Naive thymus-derived CD8-positive, alpha-beta T cell (primary cell): ENCODE results near the gene YY1AP1. TPM values are rescaled to one million over a fixed set of nuclear protein-coding genes. Genes with fewer than 3 reads are reported as not detected.
"Not testable (repeated sequence)": the region's sequence is repeated elsewhere in the genome, so short reads cannot be mapped to it uniquely, and the experiment has no call there.

Experiments used
- ATAC-seq, 2 donors: fragments of 150-1000 bp; cut with Tn5 transposase in 1 of 2; sonication (Bioruptor Pico), chemical (Tn5 transposase) in 1 of 2; 1 replicate in 1 of 2; 2 replicates in 1 of 2; pipeline ENCODE4 v1.10.0; 2021; ENCODE audit warnings: mild to moderate bottlenecking in 2 of 2, moderate library complexity in 2 of 2
- POLR2A ChIA-PET: fragments of 350-600 bp; sonication (Branson Sonifier 250); formaldehyde crosslinking; loops from one replicate; lab custom pipeline; 2021; ENCODE audit warnings: antibody characterized with exemption; lab: Charles Lee
- DNase-seq, 10 donors: peaks; one replicate each; pipeline versions ENCODE4 v3.0.0 to v3.0.0-alpha.2; 2020 to 2022
- H3K27ac Mint-ChIP-seq, 10 donors: one replicate each; pipeline ENCODE4 v1.8.0; 2020 to 2022; ENCODE audit warnings: mild to moderate bottlenecking in 10 of 10, mixed read lengths in 10 of 10, moderate library complexity in 4 of 10, inconsistent platforms in 1 of 10
- H3K27me3 Mint-ChIP-seq, 5 donors: one replicate each; pipeline ENCODE4 v1.8.0; 2021 to 2022; ENCODE audit warnings: mixed read lengths in 5 of 5
- H3K36me3 Mint-ChIP-seq, 3 donors: one replicate each; pipeline ENCODE4 v1.8.0; 2020 to 2022; ENCODE audit warnings: mixed read lengths in 3 of 3, mild to moderate bottlenecking in 2 of 3, inconsistent platforms in 1 of 3
- H3K4me1 Mint-ChIP-seq, 4 donors: one replicate each; pipeline ENCODE4 v1.8.0; 2021 to 2022; ENCODE audit warnings: mixed read lengths in 4 of 4
- H3K4me3 Mint-ChIP-seq, 10 donors: one replicate each; pipeline ENCODE4 v1.8.0; 2020 to 2022; ENCODE audit warnings: mild to moderate bottlenecking in 10 of 10, mixed read lengths in 10 of 10, moderate library complexity in 6 of 10, inconsistent platforms in 1 of 10
- H3K9me3 Mint-ChIP-seq, 9 donors: one replicate each; pipeline ENCODE4 v1.8.0; 2020 to 2022; ENCODE audit warnings: mixed read lengths in 9 of 9, mild to moderate bottlenecking in 3 of 9, inconsistent platforms in 1 of 9, moderate library complexity in 1 of 9
- polyA plus RNA-seq, 3 donors: library from polyadenylated mRNA; unstranded; fragments of 300-500 nt; fragmentation: Illumina TruSeq; gene quantifications; one replicate each; pipeline ENCODE4 v1.2.3, GENCODE V29; 2021
- total RNA-seq, 8 experiments: library from RNA in 2 of 8; stranded (reverse) in 2 of 8; gene quantifications; one replicate each; pipeline ENCODE4 v1.2.3 and lab custom pipeline; 2021 to 2026

The YY1AP1 gene
- total and polyA plus RNA-seq, 5 experiments from 2014 or later, result 24.1 to 130 (median 50.5) TPM

DNA sequence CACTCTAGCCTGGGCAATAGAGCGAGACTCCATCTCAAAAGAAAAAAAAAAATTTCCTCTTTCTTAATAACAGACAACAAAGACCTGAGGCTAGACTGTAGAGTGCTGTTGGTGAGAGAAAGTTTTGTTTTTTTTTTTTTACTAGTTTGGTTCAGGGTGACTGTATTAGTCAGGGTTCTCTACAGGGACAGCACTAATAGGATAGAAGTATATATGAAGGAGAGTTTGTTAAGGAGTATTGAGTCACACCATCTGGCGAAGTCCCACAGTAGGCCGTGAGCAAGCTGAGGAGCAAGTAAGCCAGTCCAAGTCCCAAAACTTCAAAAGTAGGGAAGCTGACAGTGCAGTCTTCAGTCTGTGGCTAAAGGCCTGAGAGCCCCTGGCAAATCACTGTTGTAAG lies 22.9 kb upstream of the YY1AP1 start:
- H3K4me3 Mint-ChIP-seq, H3K9me3 Mint-ChIP-seq, DNase-seq, ATAC-seq, H3K27ac Mint-ChIP-seq, H3K27me3 Mint-ChIP-seq, POLR2A ChIA-PET: not testable (repeated sequence)
- Mint-ChIP-seq H3K36me3 (peaks cover 0 to 57% (median 13%) of the 10 kb centered on the region in 3 donors), H3K4me1 (peaks cover 6 to 18% (median 9%) of the 10 kb centered on the region in 4 donors)

GRCh38 chr1:155709391-155709790 lies 20.8 kb upstream of the YY1AP1 start:
- POLR2A ChIA-PET, result no interaction called here
- Mint-ChIP-seq H3K27me3 (no peaks in the 10 kb centered on the region), H3K4me3 (no peak overlapping the region), H3K9me3 (no peaks in the 10 kb centered on the region), H3K36me3 (peaks cover 0 to 43% (median 13%) of the 10 kb centered on the region in 3 donors), H3K27ac (no peak overlapping the region), H3K4me1 (peaks cover 9 to 26% (median 11%) of the 10 kb centered on the region in 4 donors)
- ATAC-seq, result no peak
- DNase-seq, result no peak

DNA sequence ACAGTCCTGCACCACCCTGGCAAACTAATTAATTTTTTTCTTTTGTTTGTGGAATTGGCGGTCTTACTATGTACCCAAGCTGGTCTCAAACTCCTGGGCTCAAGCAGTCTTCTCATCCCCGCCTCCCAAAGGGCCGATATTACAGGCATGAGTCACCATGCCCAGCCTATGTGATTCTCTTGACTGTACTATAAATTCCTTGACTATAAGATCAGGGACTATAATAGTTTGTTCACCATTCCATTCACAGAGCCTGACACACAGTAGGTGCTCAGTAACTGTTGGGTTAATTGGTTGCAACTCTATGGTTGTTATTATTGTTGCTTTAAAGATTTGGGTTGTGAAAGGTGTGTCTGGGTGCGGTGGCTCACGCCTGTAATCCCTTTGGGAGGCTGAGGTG lies 17.6 kb upstream of the YY1AP1 start:
- DNase-seq, result no peak
- H3K4me3 Mint-ChIP-seq, result peak overlapping the region in 1 of 10 donors; percentile 60
- peak overlapping the region in 2 of 10 donors; percentile 20 to 36 for H3K27ac Mint-ChIP-seq
- POLR2A ChIA-PET, result interaction anchor here (0.7 kb wide), 1 partner anchor 122 kb away, joined by 3 read pairs; no protein-coding TSS in a partner anchor
- H3K27me3 Mint-ChIP-seq, result no peaks in the 10 kb centered on the region
- peaks cover 10 to 40% (median 19%) of the 10 kb centered on the region in 4 donors for H3K4me1 Mint-ChIP-seq
- peaks cover 0 to 21% (median 2%) of the 10 kb centered on the region in 3 donors for H3K36me3 Mint-ChIP-seq
- ATAC-seq, result no peak
- no peaks in the 10 kb centered on the region for H3K9me3 Mint-ChIP-seq

- Mint-ChIP-seq H3K27ac (peak overlapping the region in 1 of 10 donors; percentile 41), H3K36me3 (peaks cover 0 to 11% (median 2%) of the 10 kb centered on the region in 3 donors), H3K4me1 (peaks cover 10 to 48% (median 22%) of the 10 kb centered on the region in 4 donors)
- H3K27me3 Mint-ChIP-seq, H3K4me3 Mint-ChIP-seq, H3K9me3 Mint-ChIP-seq, DNase-seq, POLR2A ChIA-PET, ATAC-seq: not testable (repeated sequence)
Measured at GRCh38 chr1:155704414-155704813, 15.8 kb upstream of the YY1AP1 start.

GRCh38 chr1:155703216-155703615 lies 14.6 kb upstream of the YY1AP1 start:
- ATAC-seq (no peak), DNase-seq (no peak)
- Mint-ChIP-seq H3K27ac (peak overlapping the region in 2 of 10 donors; percentile 21 to 51), H3K36me3 (peaks cover 0 to 8% (median 0%) of the 10 kb centered on the region in 3 donors), H3K27me3 (no peaks in the 10 kb centered on the region), H3K4me1 (peaks cover 18 to 57% (median 33%) of the 10 kb centered on the region in 4 donors), H3K9me3 (no peaks in the 10 kb centered on the region), H3K4me3 (no peak overlapping the region)
- POLR2A ChIA-PET, result no interaction called here

DNA sequence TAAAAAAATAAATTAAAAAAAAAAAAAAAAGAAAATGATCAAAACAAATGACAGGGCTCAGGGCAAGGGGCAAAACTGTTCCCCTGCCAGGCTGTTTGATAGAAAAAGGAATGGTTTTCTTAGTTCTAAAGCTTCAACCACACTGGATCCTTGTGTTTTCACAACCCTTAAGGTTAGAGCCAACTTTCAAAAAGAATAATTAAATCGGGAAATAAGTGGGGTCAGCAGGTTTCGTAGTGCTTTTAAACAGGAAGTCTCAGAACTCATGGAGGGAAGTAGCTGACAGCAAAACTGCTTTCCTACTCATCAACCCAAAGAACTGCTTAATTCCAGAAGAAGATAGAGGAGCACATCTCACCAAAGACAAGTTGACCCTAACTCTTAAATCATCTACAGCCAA lies 13.1 kb upstream of the YY1AP1 start:
- H3K27me3 Mint-ChIP-seq, POLR2A ChIA-PET, DNase-seq, H3K27ac Mint-ChIP-seq, H3K4me3 Mint-ChIP-seq, H3K9me3 Mint-ChIP-seq, ATAC-seq: not testable (repeated sequence)
- Mint-ChIP-seq H3K4me1 (peaks cover 20 to 58% (median 35%) of the 10 kb centered on the region in 4 donors), H3K36me3 (peaks cover 0 to 12% (median 4%) of the 10 kb centered on the region in 3 donors)

GRCh38 chr1:155699062-155699461 lies 10.5 kb upstream of the YY1AP1 start:
- DNase-seq, POLR2A ChIA-PET, H3K27me3 Mint-ChIP-seq, H3K4me3 Mint-ChIP-seq, ATAC-seq, H3K9me3 Mint-ChIP-seq: not testable (repeated sequence)
- H3K4me1 Mint-ChIP-seq, result peaks cover 26 to 66% (median 58%) of the 10 kb centered on the region in 4 donors
- H3K27ac Mint-ChIP-seq, result peak overlapping the region in 1 of 10 donors; percentile 60
- peaks cover 0 to 14% (median 4%) of the 10 kb centered on the region in 3 donors for H3K36me3 Mint-ChIP-seq

DNA sequence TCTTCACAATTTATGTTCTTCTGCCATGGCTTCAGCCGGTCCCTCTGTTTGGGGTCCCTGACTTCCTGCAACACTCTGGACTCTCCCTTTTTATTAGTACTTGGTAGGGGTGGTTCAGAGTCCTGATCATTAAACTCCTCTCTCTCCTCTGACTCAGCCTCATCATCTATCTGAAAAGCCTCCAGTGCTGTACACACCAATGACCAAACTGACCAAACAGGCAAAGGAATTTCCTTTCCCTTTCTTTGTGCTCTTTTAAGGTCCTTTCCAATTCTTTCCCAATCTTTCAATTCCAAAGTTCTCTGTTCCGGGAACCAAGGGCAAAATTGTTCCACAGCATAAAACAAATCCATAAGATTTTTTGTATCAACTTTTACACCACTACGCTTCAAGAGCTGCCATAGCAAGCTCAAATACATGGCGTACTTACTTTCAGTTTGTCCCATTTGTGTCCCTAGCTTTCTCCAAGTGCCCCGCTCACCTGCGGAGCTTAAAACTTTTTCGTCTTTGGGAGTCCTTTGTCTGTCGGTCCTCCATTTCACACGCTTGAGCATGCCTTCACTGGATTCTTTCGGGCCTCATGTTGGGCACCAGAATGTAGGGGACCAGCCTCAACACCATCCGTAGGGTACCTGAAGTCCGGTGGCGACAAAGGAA lies 9.9 kb upstream of the YY1AP1 start:
- Mint-ChIP-seq H3K4me3 (peak overlapping the region in 1 of 10 donors; percentile 10), H3K27me3 (no peaks in the 10 kb centered on the region), H3K36me3 (peaks cover 0 to 17% (median 4%) of the 10 kb centered on the region in 3 donors), H3K4me1 (peaks cover 25 to 66% (median 61%) of the 10 kb centered on the region in 4 donors), H3K27ac (peak overlapping the region in 2 of 10 donors; percentile 20 to 60), H3K9me3 (no peaks in the 10 kb centered on the region)
- POLR2A ChIA-PET, result no interaction called here
- ATAC-seq, result no peak
- DNase-seq, result no peak

- ATAC-seq, H3K27me3 Mint-ChIP-seq, DNase-seq, H3K9me3 Mint-ChIP-seq, H3K4me3 Mint-ChIP-seq: not testable (repeated sequence)
- Mint-ChIP-seq H3K4me1 (peaks cover 28 to 69% (median 66%) of the 10 kb centered on the region in 4 donors), H3K27ac (peak overlapping the region in 1 of 10 donors; percentile 54), H3K36me3 (peaks cover 0 to 24% (median 9%) of the 10 kb centered on the region in 3 donors)
- POLR2A ChIA-PET, result interaction anchor here (0.6 kb wide), 1 partner anchor 981 kb away, joined by 3 read pairs; no protein-coding TSS in a partner anchor
Measured at GRCh38 chr1:155697616-155698015, 9.0 kb upstream of the YY1AP1 start.

DNA sequence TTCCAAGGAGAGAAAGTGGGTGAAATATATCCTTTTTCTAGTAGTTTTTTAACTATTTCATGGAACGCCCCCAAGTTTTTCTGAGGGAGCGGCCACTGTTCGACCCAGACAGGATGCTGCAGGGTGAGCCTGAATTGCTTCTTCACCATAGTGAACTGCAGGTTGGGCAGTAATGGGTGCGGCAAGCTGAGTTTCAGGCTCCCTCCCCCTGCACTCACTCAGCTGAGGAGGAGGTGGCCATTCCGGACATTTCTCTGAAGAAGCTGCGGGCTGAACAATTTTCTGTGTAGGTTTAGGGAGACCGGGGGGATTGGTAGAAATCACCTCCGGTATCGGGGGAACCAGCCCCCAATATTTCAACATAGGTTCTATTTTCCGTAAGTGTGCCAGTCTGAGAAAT lies 8.5 kb upstream of the YY1AP1 start:
- peak overlapping the region in 1 of 10 donors; percentile 5 for H3K27ac Mint-ChIP-seq
- peaks cover 31 to 71% (median 68%) of the 10 kb centered on the region in 4 donors for H3K4me1 Mint-ChIP-seq
- peaks cover 4 to 30% (median 13%) of the 10 kb centered on the region in 3 donors for H3K36me3 Mint-ChIP-seq
- H3K27me3 Mint-ChIP-seq, result no peaks in the 10 kb centered on the region
- ATAC-seq, result no peak
- no peaks in the 10 kb centered on the region for H3K9me3 Mint-ChIP-seq
- POLR2A ChIA-PET, result interaction anchor here (0.6 to 0.8 kb wide), 3 partner anchors 11 to 980 kb away, joined by 3 to 5 read pairs (median 4); no protein-coding TSS in a partner anchor
- DNase-seq, result no peak
- H3K4me3 Mint-ChIP-seq, result peak overlapping the region in 1 of 10 donors; percentile 39

- Mint-ChIP-seq H3K36me3 (peaks cover 8 to 35% (median 19%) of the 10 kb centered on the region in 3 donors), H3K9me3 (no peaks in the 10 kb centered on the region), H3K27ac (no peak overlapping the region), H3K4me3 (no peak overlapping the region), H3K27me3 (no peaks in the 10 kb centered on the region), H3K4me1 (peaks cover 36 to 75% (median 72%) of the 10 kb centered on the region in 4 donors)
- no peak for ATAC-seq
- DNase-seq, result no peak
- POLR2A ChIA-PET, result interaction anchor here (0.7 to 0.8 kb wide), 2 partner anchors 11 to 16 kb away, joined by 4 to 5 read pairs; no protein-coding TSS in a partner anchor
Measured at GRCh38 chr1:155696524-155696923, 8.0 kb upstream of the YY1AP1 start.

- Mint-ChIP-seq H3K27ac (no peak overlapping the region), H3K4me1 (peaks cover 37 to 83% (median 80%) of the 10 kb centered on the region in 4 donors), H3K27me3 (no peaks in the 10 kb centered on the region), H3K36me3 (peaks cover 8 to 42% (median 21%) of the 10 kb centered on the region in 3 donors), H3K4me3 (no peak overlapping the region), H3K9me3 (no peaks in the 10 kb centered on the region)
- no peak for ATAC-seq
- POLR2A ChIA-PET, result no interaction called here
- DNase-seq, result no peak
Measured at GRCh38 chr1:155695608-155696007, 7.0 kb upstream of the YY1AP1 start.

DNA sequence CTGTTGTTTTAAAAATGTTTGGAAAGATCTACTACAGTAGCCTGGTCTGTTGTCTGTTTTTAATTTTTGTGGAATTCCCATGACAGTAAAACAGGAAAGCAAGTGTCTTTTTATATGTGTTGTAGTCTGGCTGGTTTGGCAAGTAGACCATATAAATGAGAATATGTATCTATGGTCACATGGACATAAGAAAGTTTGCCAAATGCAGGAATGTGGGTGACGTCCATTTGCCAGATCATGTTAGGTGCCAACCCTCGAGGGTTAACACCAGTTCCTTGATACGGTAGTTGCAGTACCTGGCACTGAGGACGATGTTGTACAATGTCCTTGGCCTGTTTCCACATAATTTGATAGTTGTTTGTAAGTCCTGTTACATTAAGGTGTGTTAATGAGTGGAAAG lies 6.5 kb upstream of the YY1AP1 start:
- Mint-ChIP-seq H3K4me3 (peak overlapping the region in 2 of 10 donors; percentile 7 to 9), H3K4me1 (peaks cover 40 to 88% (median 83%) of the 10 kb centered on the region in 4 donors), H3K36me3 (peaks cover 8 to 46% (median 21%) of the 10 kb centered on the region in 3 donors), H3K9me3 (no peaks in the 10 kb centered on the region), H3K27me3 (no peaks in the 10 kb centered on the region), H3K27ac (peak overlapping the region in 2 of 10 donors; percentile 55 to 61)
- ATAC-seq (no peak), DNase-seq (no peak)
- POLR2A ChIA-PET, result no interaction called here
